Measurements from ENCODE around the gene STRN3.
"Not testable (repeated sequence)": the region's sequence is repeated elsewhere in the genome, so short reads cannot be mapped to it uniquely, and the experiment has no call there.

STRN3 gene

GRCh38 chr14:31026077-31026449 is at the start of gene STRN3:
Gene STRN3, minus strand, starts transcription at chr14:31026379. Its CDS starts 194 bp downstream, at chr14:31026185.
- no peak for DNase-seq

GRCh38 chr14:31075144-31075543 is 49.0 kb upstream of the STRN3 start:
- no peak for DNase-seq

GRCh38 chr14:31071151-31071550 is 45.0 kb upstream of the STRN3 start:
- no peak for DNase-seq

GRCh38 chr14:31070431-31070830 is 44.3 kb upstream of the STRN3 start:
- DNase-seq = no peak

GRCh38 chr14:31069343-31069742 is 43.2 kb upstream of the STRN3 start:
- DNase-seq = no peak

GRCh38 chr14:31068235-31068634 is 42.1 kb upstream of the STRN3 start:
- DNase-seq = no peak

- not testable (repeated sequence) for DNase-seq
Observed at GRCh38 chr14:31062908-31063307, 36.7 kb upstream of the STRN3 start.

GRCh38 chr14:31060253-31060875 is 34.2 kb upstream of the STRN3 start:
- DNase-seq = no peak

- DNase-seq = no peak
Observed at GRCh38 chr14:31059152-31059924, 33.2 kb upstream of the STRN3 start.

GRCh38 chr14:31057701-31058364 is 31.7 kb upstream of the STRN3 start:
- DNase-seq = no peak

GRCh38 chr14:31057035-31057434 is 30.9 kb upstream of the STRN3 start:
- DNase-seq = no peak

- not testable (repeated sequence) for DNase-seq
Observed at GRCh38 chr14:31052905-31053586, 26.9 kb upstream of the STRN3 start.

- no peak for DNase-seq
Observed at GRCh38 chr14:31051511-31051910, 25.3 kb upstream of the STRN3 start.

- DNase-seq = no peak
Observed at GRCh38 chr14:31051023-31051422, 24.8 kb upstream of the STRN3 start.

GRCh38 chr14:31047503-31047902 is 21.3 kb upstream of the STRN3 start:
- no peak for DNase-seq

- DNase-seq = no peak
Observed at GRCh38 chr14:31045501-31046080, 19.4 kb upstream of the STRN3 start.

- DNase-seq = no peak
Observed at GRCh38 chr14:31043379-31043778, 17.2 kb upstream of the STRN3 start.

- not testable (repeated sequence) for DNase-seq
Observed at GRCh38 chr14:31042893-31043292, 16.7 kb upstream of the STRN3 start.

GRCh38 chr14:31042300-31042699 is 16.1 kb upstream of the STRN3 start:
- no peak for DNase-seq

- DNase-seq = no peak
Observed at GRCh38 chr14:31038521-31039166, 12.5 kb upstream of the STRN3 start.

- no peak for DNase-seq
Observed at GRCh38 chr14:31037709-31038221, 11.6 kb upstream of the STRN3 start.

GRCh38 chr14:31036552-31036951 is 10.4 kb upstream of the STRN3 start:
- DNase-seq = no peak
